Measurements from ENCODE around the gene FAM240A. TPM values are rescaled to one million over a fixed set of nuclear protein-coding genes. Genes with fewer than 3 reads are reported as not detected.

FAM240A gene
- total and polyA plus RNA-seq, 10 of the 15 experiments (the other 5 are each of a cell fraction or from before 2014, with no cell fraction given), result not detected

DNA sequence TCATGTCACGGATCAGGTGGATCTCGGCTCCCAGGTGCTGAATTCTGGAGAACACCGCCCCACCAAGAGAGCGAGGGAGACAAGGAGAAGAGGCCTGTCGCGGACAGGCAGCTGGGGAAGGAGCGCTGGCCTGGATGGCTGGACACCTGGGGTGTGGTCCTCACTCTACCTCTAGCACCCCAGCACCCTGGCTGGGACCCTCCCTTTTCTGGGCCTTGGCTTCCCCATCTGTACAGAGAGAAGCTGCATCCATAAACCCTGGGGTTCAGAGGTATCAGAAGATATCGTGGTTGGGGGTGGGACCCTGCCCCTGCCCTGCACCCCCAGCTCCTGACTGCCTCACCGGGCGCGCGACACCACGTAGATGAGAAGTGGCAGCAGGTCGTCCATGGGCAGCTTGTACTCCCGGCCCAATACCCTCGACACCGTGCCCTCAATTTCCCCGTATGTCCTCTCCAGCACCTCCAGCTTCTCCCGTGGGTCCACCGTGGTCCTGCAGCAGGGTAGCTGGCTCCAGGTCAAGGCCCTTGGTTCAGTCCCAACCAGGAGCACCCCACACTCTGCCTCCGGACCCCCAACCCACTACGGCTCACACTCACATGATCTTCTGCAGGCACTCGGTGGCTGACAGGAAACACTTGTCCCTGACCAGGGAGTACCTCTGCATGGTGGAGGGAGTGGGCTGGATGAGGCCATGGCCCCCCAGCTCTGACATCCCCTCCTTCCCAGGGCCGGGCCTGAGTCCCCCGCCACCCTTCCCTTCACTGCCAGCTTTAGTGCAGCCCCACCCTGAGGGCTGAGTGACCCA, 59.4 kb downstream of the FAM240A start:
- DNase-seq (ENCODE audit: low read depth, low spot score), result no peak
- no peak for FAIRE-seq
- Histone ChIP-seq H3K4me1 (ENCODE audit: control insufficient read depth, insufficient read depth, low read length) (no peaks in the 10 kb centered on the region), H4K20me1 (ENCODE audit: control insufficient read depth, insufficient read depth) (no peaks in the 10 kb centered on the region), H2AFZ (ENCODE audit: control insufficient read depth, low read depth, low read length) (no peak overlapping the region), H3K4me2 (ENCODE audit: control insufficient read depth, insufficient read depth) (no peak overlapping the region), H3K9me3 (replicated peaks; ENCODE audit: control insufficient read depth, insufficient read depth, low read length) (no peaks in the 10 kb centered on the region), H3K4me3 (no peak overlapping the region), H3K27ac (ENCODE audit: control insufficient read depth, insufficient read depth) (no peak overlapping the region), H3K36me3 (ENCODE audit: control insufficient read depth in 2 of 2, insufficient read depth in 2 of 2, low read length in 1 of 2) (no peaks in the 10 kb centered on the region), H3K79me2 (ENCODE audit: control insufficient read depth, insufficient read depth, low read length) (no peaks in the 10 kb centered on the region), H3K27me3 (replicated peaks in 1 of 2; ENCODE audit: control insufficient read depth in 2 of 2, insufficient read depth in 2 of 2, low read length in 1 of 2) (no peaks in the 10 kb centered on the region), H3K9ac (ENCODE audit: control insufficient read depth, insufficient read depth, low read length) (no peak overlapping the region)
- CTCF ChIA-PET, result interaction anchor here (1.2 kb wide), 1 partner anchor 229 kb away, joined by 3 read pairs; no protein-coding TSS in a partner anchor
- no peak for TF ChIP-seq BACH1 (IDR thresholded peaks at IDR 0.05; ENCODE audit: borderline replicate concordance)
- ATAC-seq, result no peak
- RAD21 ChIA-PET (ENCODE audit: unreplicated experiment), result no interaction called here
- in situ Hi-C loops (cut with MboI) (no loop called here), intact Hi-C loops (cut with micrococcal nuclease; ENCODE audit: unreplicated experiment) (no loop called here)
- no TSS peak for BruUV-seq (replicated peaks)
- SMC1A ChIA-PET (ENCODE audit: uncharacterized antibody, unreplicated experiment), result no interaction called here
- POLR2A ChIA-PET, result no interaction called here
- 31% methylated on average over 25 of the region's 25 CpGs for WGBS (ENCODE audit: insufficient coverage, insufficient replicate concordance, low lambda C conversion rate, missing lambda C conversion rate)

DNA sequence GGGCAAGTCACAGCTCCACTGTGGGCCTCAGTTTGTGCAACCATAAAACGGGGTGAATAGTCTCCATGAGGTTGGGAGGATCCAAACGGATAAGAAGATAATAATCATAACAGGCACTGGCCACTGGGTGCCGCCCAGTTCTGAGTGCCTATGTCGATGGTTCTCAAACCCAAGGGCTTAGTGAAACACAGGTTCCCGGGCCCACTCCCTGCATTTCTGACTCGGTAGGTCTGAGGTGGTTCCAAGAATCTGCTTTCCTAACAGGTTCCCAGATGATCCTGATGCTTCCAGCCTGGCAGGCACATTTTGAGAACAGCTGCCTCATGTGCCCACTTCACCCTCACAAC, 60.0 kb downstream of the FAM240A start:
- in situ Hi-C loops (cut with MboI), result no loop called here
- no peak overlapping the region for H3K4me2 ChIP-seq (ENCODE audit: control insufficient read depth, insufficient read depth)

More for the DNA sequence above, 60.0 kb downstream of the FAM240A start:
- no peak for FAIRE-seq
- no peak overlapping the region for H2AFZ ChIP-seq (ENCODE audit: control insufficient read depth, low read depth, low read length)
- H3K36me3 ChIP-seq (ENCODE audit: control insufficient read depth in 2 of 2, insufficient read depth in 2 of 2, low read length in 1 of 2), result no peaks in the 10 kb centered on the region
- no TSS peak for BruUV-seq (replicated peaks)
- TF ChIP-seq, protein P1, sequence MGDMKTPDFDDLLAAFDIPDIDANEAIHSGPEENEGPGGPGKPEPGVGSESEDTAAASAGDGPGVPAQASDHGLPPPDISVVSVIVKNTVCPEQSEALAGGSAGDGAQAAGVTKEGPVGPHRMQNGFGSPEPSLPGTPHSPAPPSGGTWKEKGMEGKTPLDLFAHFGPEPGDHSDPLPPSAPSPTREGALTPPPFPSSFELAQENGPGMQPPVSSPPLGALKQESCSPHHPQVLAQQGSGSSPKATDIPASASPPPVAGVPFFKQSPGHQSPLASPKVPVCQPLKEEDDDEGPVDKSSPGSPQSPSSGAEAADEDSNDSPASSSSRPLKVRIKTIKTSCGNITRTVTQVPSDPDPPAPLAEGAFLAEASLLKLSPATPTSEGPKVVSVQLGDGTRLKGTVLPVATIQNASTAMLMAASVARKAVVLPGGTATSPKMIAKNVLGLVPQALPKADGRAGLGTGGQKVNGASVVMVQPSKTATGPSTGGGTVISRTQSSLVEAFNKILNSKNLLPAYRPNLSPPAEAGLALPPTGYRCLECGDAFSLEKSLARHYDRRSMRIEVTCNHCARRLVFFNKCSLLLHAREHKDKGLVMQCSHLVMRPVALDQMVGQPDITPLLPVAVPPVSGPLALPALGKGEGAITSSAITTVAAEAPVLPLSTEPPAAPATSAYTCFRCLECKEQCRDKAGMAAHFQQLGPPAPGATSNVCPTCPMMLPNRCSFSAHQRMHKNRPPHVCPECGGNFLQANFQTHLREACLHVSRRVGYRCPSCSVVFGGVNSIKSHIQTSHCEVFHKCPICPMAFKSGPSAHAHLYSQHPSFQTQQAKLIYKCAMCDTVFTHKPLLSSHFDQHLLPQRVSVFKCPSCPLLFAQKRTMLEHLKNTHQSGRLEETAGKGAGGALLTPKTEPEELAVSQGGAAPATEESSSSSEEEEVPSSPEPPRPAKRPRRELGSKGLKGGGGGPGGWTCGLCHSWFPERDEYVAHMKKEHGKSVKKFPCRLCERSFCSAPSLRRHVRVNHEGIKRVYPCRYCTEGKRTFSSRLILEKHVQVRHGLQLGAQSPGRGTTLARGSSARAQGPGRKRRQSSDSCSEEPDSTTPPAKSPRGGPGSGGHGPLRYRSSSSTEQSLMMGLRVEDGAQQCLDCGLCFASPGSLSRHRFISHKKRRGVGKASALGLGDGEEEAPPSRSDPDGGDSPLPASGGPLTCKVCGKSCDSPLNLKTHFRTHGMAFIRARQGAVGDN (IDR thresholded peaks at IDR 0.05), result no peak
- TF ChIP-seq STAT3 (IDR thresholded peaks at IDR 0.05; ENCODE audit: low read depth, low read length), result no peak
- TF ChIP-seq CBX5 (IDR thresholded peaks at IDR 0.05; ENCODE audit: low read depth), result no peak
- TF ChIP-seq, protein P2, sequence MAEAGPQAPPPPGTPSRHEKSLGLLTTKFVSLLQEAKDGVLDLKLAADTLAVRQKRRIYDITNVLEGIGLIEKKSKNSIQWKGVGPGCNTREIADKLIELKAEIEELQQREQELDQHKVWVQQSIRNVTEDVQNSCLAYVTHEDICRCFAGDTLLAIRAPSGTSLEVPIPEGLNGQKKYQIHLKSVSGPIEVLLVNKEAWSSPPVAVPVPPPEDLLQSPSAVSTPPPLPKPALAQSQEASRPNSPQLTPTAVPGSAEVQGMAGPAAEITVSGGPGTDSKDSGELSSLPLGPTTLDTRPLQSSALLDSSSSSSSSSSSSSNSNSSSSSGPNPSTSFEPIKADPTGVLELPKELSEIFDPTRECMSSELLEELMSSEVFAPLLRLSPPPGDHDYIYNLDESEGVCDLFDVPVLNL (IDR thresholded peaks at IDR 0.05; ENCODE audit: low read depth, low read length), result no peak
- no peak for TF ChIP-seq DPF2 (IDR thresholded peaks at IDR 0.05)
- no peak for TF ChIP-seq MXI1 (IDR thresholded peaks at IDR 0.05; ENCODE audit: low read depth, low read length)
- no peak for ATAC-seq
- no peaks in the 10 kb centered on the region for H3K79me2 ChIP-seq (ENCODE audit: control insufficient read depth, insufficient read depth, low read length)
- no peak overlapping the region for H3K27ac ChIP-seq (ENCODE audit: control insufficient read depth, insufficient read depth)
- no peaks in the 10 kb centered on the region for H4K20me1 ChIP-seq (ENCODE audit: control insufficient read depth, insufficient read depth)
- 13% methylated on average over 6 of the region's 6 CpGs for WGBS (ENCODE audit: insufficient coverage, insufficient replicate concordance, low lambda C conversion rate, missing lambda C conversion rate)
- no peaks in the 10 kb centered on the region for H3K27me3 ChIP-seq (replicated peaks in 1 of 2; ENCODE audit: control insufficient read depth in 2 of 2, insufficient read depth in 2 of 2, low read length in 1 of 2)
- ChIA-PET RAD21 (ENCODE audit: unreplicated experiment) (no interaction called here), POLR2A (no interaction called here), SMC1A (ENCODE audit: uncharacterized antibody, unreplicated experiment) (no interaction called here), CTCF (no interaction called here)
- DNase-seq (ENCODE audit: low read depth, low spot score), result no peak
- H3K4me3 ChIP-seq, result no peak overlapping the region
- H3K9me3 ChIP-seq (replicated peaks; ENCODE audit: control insufficient read depth, insufficient read depth, low read length), result no peaks in the 10 kb centered on the region
- intact Hi-C loops (cut with micrococcal nuclease; ENCODE audit: unreplicated experiment), result no loop called here
- no peak overlapping the region for H3K9ac ChIP-seq (ENCODE audit: control insufficient read depth, insufficient read depth, low read length)
- H3K4me1 ChIP-seq (ENCODE audit: control insufficient read depth, insufficient read depth, low read length), result no peaks in the 10 kb centered on the region

Data from GM12878 (cell line).